ENCODE data around the gene ZMYND11.

ZMYND11 gene

GRCh38 chr10:283916-284356, 148.7 kb downstream of the ZMYND11 start:
- no peak overlapping the region for H3K27ac ChIP-seq (ENCODE audit: extremely low read depth, low read depth, low read length)

GRCh38 chr10:285216-285615, 150.0 kb downstream of the ZMYND11 start:
- Histone ChIP-seq H3K27ac (ENCODE audit: extremely low read depth, low read depth, low read length) (no peak overlapping the region), H3K9me3 (ENCODE audit: control insufficient read depth, insufficient read depth, low read depth, low read length) (no peaks in the 10 kb centered on the region), H3K4me1 (ENCODE audit: control insufficient read depth, insufficient read depth, low read length) (no peaks in the 10 kb centered on the region), H3K36me3 (ENCODE audit: control insufficient read depth in 2 of 2, insufficient read depth in 1 of 2, low read length in 2 of 2) (peaks cover 0 to 75% of the 10 kb centered on the region in 2 experiments; a peak in 1 of 3 replicates), H3K4me3 (ENCODE audit: low read depth, low read length) (no peak overlapping the region)
- ChIA-PET CTCF (no interaction called here), POLR2A (no interaction called here)
- TF ChIP-seq ZNF394 (tag by site-specific recombination; IDR thresholded peaks at IDR 0.05; ENCODE audit: borderline replicate concordance) (no peak), ZBTB26 (tag by site-specific recombination; optimal IDR thresholded peaks at IDR 0.05) (no peak), ZNF335 (tag by site-specific recombination; conservative IDR thresholded peaks at IDR 0.05) (no peak), ZNF214 (tag by site-specific recombination; IDR thresholded peaks at IDR 0.05; ENCODE audit: borderline replicate concordance) (no peak), ZNF311 (tag by site-specific recombination; IDR thresholded peaks at IDR 0.05; ENCODE audit: borderline replicate concordance) (no peak), ZNF23 (tag by site-specific recombination; IDR thresholded peaks at IDR 0.05; ENCODE audit: borderline replicate concordance) (no peak), ZNF514 (tag by site-specific recombination; IDR thresholded peaks at IDR 0.05) (no peak), ZIC2 (tag by site-specific recombination; IDR thresholded peaks at IDR 0.05) (no peak), ZNF654 (tag by site-specific recombination; IDR thresholded peaks at IDR 0.05; ENCODE audit: low read depth) (no peak), ZNF248 (tag by site-specific recombination; IDR thresholded peaks at IDR 0.05) (no peak), ZNF704 (tag by site-specific recombination; IDR thresholded peaks at IDR 0.05) (no peak), ZNF585B (tag by site-specific recombination; IDR thresholded peaks at IDR 0.05) (no peak), ZFP41 (tag by site-specific recombination; IDR thresholded peaks at IDR 0.05; ENCODE audit: borderline replicate concordance) (no peak)

More at GRCh38 chr10:283916-284356, 148.7 kb downstream of the ZMYND11 start:
- Histone ChIP-seq H3K36me3 (ENCODE audit: control insufficient read depth in 2 of 2, insufficient read depth in 1 of 2, low read length in 2 of 2) (peaks cover 0 to 80% of the 10 kb centered on the region in 2 experiments; a peak in 1 of 3 replicates), H3K4me1 (ENCODE audit: control insufficient read depth, insufficient read depth, low read length) (no peaks in the 10 kb centered on the region), H3K4me3 (ENCODE audit: low read depth, low read length) (no peak overlapping the region), H3K9me3 (ENCODE audit: control insufficient read depth, insufficient read depth, low read depth, low read length) (no peaks in the 10 kb centered on the region)
- ChIA-PET POLR2A (no interaction called here), CTCF (no interaction called here)
- TF ChIP-seq ZNF768 (tag by site-specific recombination; IDR thresholded peaks at IDR 0.05) = no peak
- TF ChIP-seq ZNF398 (tag by site-specific recombination; IDR thresholded peaks at IDR 0.05) = no peak
- TF ChIP-seq ZNF133 (tag by site-specific recombination; IDR thresholded peaks at IDR 0.05) = no peak
- no peak for TF ChIP-seq BCL11B (tag by site-specific recombination; IDR thresholded peaks at IDR 0.05; ENCODE audit: low read depth)
- TF ChIP-seq ZSCAN23 (tag by site-specific recombination; IDR thresholded peaks at IDR 0.05) = no peak
- TF ChIP-seq ZNF214 (tag by site-specific recombination; IDR thresholded peaks at IDR 0.05; ENCODE audit: borderline replicate concordance) = no peak
- TF ChIP-seq ZNF169 (tag by site-specific recombination; IDR thresholded peaks at IDR 0.05) = no peak
- no peak for TF ChIP-seq ZFP3 (tag by site-specific recombination; IDR thresholded peaks at IDR 0.05; ENCODE audit: low read depth)
- TF ChIP-seq ZNF37A (tag by site-specific recombination; IDR thresholded peaks at IDR 0.05) = no peak
- TF ChIP-seq PRDM1 (tag by site-specific recombination; IDR thresholded peaks at IDR 0.05) = no peak
- TF ChIP-seq ZNF514 (tag by site-specific recombination; IDR thresholded peaks at IDR 0.05) = no peak
- TF ChIP-seq ZBTB20 (tag by site-specific recombination; IDR thresholded peaks at IDR 0.05) = no peak
- TF ChIP-seq ZNF521 (tag by site-specific recombination; IDR thresholded peaks at IDR 0.05) = no peak
- no peak for TF ChIP-seq ZNF18 (tag by site-specific recombination; IDR thresholded peaks at IDR 0.05)
- TF ChIP-seq ZNF10 (tag by site-specific recombination; IDR thresholded peaks at IDR 0.05) = no peak
